Measurements from ENCODE around the gene ATP5PD.

Gene ATP5PD

DNA sequence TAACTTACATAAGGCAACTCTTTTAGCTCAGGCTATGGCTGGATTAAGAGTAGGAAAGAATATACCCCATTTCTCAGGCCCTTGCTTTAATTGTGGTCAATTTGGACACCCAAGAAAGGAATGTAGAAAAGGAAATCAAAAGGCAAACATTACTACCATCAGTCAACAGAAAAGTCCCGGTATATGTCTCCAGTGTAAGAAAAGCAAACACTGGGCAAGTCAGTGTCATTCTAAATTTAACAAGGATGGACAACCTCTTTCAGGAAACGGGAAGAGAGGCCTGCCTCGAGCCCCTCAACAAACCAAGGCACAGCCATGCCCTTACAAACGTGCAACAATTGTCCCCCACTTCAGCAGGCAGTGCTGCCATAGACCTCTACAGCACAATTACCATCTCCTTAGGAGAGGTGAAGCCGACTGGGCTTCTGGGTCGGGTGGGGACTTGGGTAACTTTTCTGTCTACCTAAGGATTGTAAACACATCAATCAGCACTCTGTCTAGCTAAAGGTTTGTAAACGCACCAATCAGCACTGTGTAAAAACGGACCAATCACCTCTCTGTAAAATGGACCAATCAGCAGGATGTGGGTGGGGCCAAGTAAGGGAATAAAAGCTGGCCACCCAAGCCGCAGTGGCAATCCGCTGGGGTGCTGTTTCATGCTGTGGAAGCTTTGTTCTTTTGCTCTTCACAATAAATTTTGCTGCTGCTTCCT, 21.9 kb downstream of the ATP5PD start:
- Histone ChIP-seq H3K79me2 (ENCODE audit: insufficient read depth, low read length) (no peaks in the 10 kb centered on the region), H3F3A (ENCODE audit: insufficient read depth, low read length) (no peaks in the 10 kb centered on the region), H3K27ac (ENCODE audit: low read depth, low read length, poor library complexity, severe bottlenecking) (no peak overlapping the region), H3K27me3 (ENCODE audit: insufficient read depth, low read length) (peaks cover 3% of the 10 kb centered on the region; the same call in 1 of the 2 replicates), H3K9me2 (ENCODE audit: low read depth, low read length) (no peaks in the 10 kb centered on the region), H2AFZ (ENCODE audit: low read length) (no peak overlapping the region), H3K9ac (ENCODE audit: low read length) (no peak overlapping the region), H4K20me1 (ENCODE audit: insufficient read depth, low read length) (no peaks in the 10 kb centered on the region), H3K4me2 (ENCODE audit: low read length) (no peak overlapping the region), H3K4me1 (ENCODE audit: insufficient read depth, low read length, severe bottlenecking) (no peaks in the 10 kb centered on the region), H3K4me3 (ENCODE audit: low read depth, low read length, poor library complexity, severe bottlenecking) (no peak overlapping the region), H3K9me3 (ENCODE audit: low read length) (no peaks in the 10 kb centered on the region), H3K36me3 (ENCODE audit: insufficient read depth, low read length) (peaks cover 33% of the 10 kb centered on the region)
- TF ChIP-seq, protein P1, sequence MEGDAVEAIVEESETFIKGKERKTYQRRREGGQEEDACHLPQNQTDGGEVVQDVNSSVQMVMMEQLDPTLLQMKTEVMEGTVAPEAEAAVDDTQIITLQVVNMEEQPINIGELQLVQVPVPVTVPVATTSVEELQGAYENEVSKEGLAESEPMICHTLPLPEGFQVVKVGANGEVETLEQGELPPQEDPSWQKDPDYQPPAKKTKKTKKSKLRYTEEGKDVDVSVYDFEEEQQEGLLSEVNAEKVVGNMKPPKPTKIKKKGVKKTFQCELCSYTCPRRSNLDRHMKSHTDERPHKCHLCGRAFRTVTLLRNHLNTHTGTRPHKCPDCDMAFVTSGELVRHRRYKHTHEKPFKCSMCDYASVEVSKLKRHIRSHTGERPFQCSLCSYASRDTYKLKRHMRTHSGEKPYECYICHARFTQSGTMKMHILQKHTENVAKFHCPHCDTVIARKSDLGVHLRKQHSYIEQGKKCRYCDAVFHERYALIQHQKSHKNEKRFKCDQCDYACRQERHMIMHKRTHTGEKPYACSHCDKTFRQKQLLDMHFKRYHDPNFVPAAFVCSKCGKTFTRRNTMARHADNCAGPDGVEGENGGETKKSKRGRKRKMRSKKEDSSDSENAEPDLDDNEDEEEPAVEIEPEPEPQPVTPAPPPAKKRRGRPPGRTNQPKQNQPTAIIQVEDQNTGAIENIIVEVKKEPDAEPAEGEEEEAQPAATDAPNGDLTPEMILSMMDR (IDR thresholded peaks at IDR 0.05; ENCODE audit: low read length) = no peak
- TF ChIP-seq EZH2 (IDR thresholded peaks at IDR 0.05; ENCODE audit: borderline replicate concordance, low read length) = no peak

- Histone ChIP-seq H3K4me2 (ENCODE audit: low read length) (no peak overlapping the region), H3K79me2 (ENCODE audit: insufficient read depth, low read length) (no peaks in the 10 kb centered on the region), H2AFZ (ENCODE audit: low read length) (no peak overlapping the region), H3K27me3 (ENCODE audit: insufficient read depth, low read length) (no peaks in the 10 kb centered on the region), H3K36me3 (ENCODE audit: insufficient read depth, low read length) (peaks cover 51% of the 10 kb centered on the region), H3K4me3 (ENCODE audit: low read depth, low read length, poor library complexity, severe bottlenecking) (no peak overlapping the region), H3K4me1 (ENCODE audit: insufficient read depth, low read length, severe bottlenecking) (no peaks in the 10 kb centered on the region), H3K9me3 (ENCODE audit: low read length) (no peaks in the 10 kb centered on the region), H3K9ac (ENCODE audit: low read length) (no peak overlapping the region), H3F3A (ENCODE audit: insufficient read depth, low read length) (no peaks in the 10 kb centered on the region), H3K27ac (ENCODE audit: low read depth, low read length, poor library complexity, severe bottlenecking) (no peak overlapping the region), H4K20me1 (ENCODE audit: insufficient read depth, low read length) (no peaks in the 10 kb centered on the region), H3K9me2 (ENCODE audit: low read depth, low read length) (no peaks in the 10 kb centered on the region)
- TF ChIP-seq, protein P1 (IDR thresholded peaks at IDR 0.05; ENCODE audit: low read length) = no peak
- no peak for TF ChIP-seq EZH2 (IDR thresholded peaks at IDR 0.05; ENCODE audit: borderline replicate concordance, low read length)
Measured at GRCh38 chr17:75020331-75021110, 26.2 kb downstream of the ATP5PD start.

- Histone ChIP-seq H3K9ac (ENCODE audit: low read length) (no peak overlapping the region), H3K27ac (ENCODE audit: low read depth, low read length, poor library complexity, severe bottlenecking) (no peak overlapping the region), H3K9me2 (ENCODE audit: low read depth, low read length) (no peaks in the 10 kb centered on the region), H3K4me1 (ENCODE audit: insufficient read depth, low read length, severe bottlenecking) (no peaks in the 10 kb centered on the region), H3K4me3 (ENCODE audit: low read depth, low read length, poor library complexity, severe bottlenecking) (no peak overlapping the region), H2AFZ (ENCODE audit: low read length) (no peak overlapping the region), H3K9me3 (ENCODE audit: low read length) (no peaks in the 10 kb centered on the region), H4K20me1 (ENCODE audit: insufficient read depth, low read length) (no peaks in the 10 kb centered on the region), H3F3A (ENCODE audit: insufficient read depth, low read length) (no peaks in the 10 kb centered on the region), H3K4me2 (ENCODE audit: low read length) (no peak overlapping the region), H3K79me2 (ENCODE audit: insufficient read depth, low read length) (no peaks in the 10 kb centered on the region), H3K36me3 (ENCODE audit: insufficient read depth, low read length) (peaks cover 46% of the 10 kb centered on the region), H3K27me3 (ENCODE audit: insufficient read depth, low read length) (no peaks in the 10 kb centered on the region)
- TF ChIP-seq EZH2 (IDR thresholded peaks at IDR 0.05; ENCODE audit: borderline replicate concordance, low read length) = no peak
- TF ChIP-seq, protein P1 (IDR thresholded peaks at IDR 0.05; ENCODE audit: low read length) = no peak
Measured at GRCh38 chr17:75019710-75020109, 27.1 kb downstream of the ATP5PD start.

Measured in OCI-LY1 (cell line).